Retinal pigment epithelial cell (primary cell): ENCODE measurements around the gene DLGAP1.

Experiments
- DNase-seq: peaks from one replicate; pipeline ENCODE4 v3.0.0-alpha.2; 2010; ENCODE audit warnings: low read depth
- H3K4me3 ChIP-seq: 2 replicates; pipeline ENCODE4 v1.5.1; 2011; ENCODE audit warnings: mild to moderate bottlenecking, low read length, control low read depth, moderate library complexity
- TF ChIP-seq, protein P1 (sequence below): conservative IDR thresholded peaks from 2 replicates; pipeline ENCODE4 v1.5.1; 2011; ENCODE audit warnings: low read depth, low read length, control low read depth, inconsistent platforms

Gene DLGAP1

DNA sequence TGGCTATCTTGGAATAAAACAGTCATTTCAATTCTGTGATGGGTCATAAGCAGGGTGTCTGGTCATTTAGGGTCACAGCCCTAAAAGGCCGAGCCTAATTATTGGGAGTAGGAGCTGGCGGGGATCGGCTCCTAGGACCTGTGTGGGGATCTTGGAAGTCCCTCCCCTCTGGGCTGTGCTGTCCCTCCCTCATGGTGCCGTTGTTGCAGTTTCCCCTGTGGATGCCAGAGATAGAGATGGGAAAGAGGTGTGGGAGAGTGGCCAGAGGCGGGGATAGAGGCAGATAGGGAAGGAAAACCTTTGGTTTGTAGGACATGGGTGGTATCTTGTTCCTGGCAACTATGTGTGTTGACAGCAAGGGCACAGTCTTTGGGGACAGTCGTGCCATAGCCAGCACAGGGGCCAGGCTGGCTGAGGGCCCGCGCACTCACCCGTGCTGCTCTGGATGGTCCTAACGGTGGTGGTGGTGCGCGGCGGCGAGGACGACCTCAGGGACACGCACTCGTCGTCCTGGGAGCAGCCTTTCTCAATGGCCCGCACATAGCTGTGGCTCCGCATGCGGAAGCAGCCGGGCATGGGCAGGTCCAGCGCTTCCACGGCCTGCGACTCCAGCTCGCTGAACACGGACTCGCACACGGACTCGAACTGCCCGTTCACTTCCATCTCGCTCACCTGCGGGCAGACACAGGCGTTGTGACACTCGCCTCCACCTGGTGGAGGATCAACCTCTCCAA, 726.2 kb downstream of the DLGAP1 start:
- DNase-seq, result no peak
- TF ChIP-seq, protein P1, sequence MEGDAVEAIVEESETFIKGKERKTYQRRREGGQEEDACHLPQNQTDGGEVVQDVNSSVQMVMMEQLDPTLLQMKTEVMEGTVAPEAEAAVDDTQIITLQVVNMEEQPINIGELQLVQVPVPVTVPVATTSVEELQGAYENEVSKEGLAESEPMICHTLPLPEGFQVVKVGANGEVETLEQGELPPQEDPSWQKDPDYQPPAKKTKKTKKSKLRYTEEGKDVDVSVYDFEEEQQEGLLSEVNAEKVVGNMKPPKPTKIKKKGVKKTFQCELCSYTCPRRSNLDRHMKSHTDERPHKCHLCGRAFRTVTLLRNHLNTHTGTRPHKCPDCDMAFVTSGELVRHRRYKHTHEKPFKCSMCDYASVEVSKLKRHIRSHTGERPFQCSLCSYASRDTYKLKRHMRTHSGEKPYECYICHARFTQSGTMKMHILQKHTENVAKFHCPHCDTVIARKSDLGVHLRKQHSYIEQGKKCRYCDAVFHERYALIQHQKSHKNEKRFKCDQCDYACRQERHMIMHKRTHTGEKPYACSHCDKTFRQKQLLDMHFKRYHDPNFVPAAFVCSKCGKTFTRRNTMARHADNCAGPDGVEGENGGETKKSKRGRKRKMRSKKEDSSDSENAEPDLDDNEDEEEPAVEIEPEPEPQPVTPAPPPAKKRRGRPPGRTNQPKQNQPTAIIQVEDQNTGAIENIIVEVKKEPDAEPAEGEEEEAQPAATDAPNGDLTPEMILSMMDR, result no peak
- no peak overlapping the region for H3K4me3 ChIP-seq

DNA sequence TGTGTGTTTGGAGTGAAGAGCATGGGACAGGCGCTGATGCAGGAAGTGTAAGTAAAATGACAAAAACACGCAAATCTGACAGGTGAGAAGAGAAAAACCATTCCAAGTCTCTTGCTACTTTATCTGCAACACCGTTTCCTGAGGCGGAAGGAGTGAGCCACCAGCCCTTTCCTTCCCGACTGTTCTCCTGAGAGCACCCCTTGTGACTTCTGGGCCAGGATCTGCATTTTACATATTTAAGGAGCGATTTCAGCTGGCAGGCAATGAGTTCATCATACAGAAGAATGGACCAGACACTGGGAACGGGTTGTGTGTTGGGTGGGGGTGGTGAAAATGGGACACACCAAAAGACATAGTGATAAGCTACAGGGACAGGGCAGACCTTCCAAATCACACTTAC, 727.8 kb downstream of the DLGAP1 start:
- no peak for DNase-seq
- TF ChIP-seq, protein P1, result no peak
- no peak overlapping the region for H3K4me3 ChIP-seq

DNA sequence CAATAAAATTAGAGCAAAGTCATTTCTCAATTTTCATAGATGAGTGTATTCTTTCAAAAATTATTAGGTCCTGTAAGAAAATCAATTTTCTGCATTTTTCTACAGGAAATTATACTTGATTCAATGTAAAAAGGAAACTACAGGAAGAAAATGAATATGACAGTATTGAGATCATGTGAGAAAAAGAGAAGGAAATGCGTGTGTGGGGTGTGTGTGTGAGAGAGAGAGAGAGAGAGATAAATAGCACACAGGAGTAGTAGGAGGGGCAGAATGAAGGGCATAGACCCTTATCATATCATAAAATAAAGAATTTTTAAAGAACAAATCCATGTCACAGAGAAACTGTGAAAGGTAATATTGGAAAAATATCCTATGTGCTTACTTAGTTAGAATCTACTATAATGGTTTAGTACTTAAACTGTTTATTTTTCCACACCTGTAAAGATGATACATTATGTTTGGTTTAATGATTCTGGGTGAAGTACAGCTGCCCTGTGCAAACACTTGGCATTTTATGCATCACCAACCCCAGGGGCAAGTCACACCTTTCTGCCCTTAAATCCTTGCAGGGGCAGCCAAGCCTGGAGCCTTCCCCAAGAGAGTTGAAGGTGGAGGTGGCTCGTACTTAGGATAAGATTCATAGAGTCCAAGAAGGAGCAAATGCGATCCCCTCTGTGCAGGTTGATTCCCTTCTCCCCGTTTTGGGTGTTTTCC, 728.7 kb downstream of the DLGAP1 start:
- H3K4me3 ChIP-seq, result no peak overlapping the region
- TF ChIP-seq, protein P1, result no peak
- no peak for DNase-seq

DNA sequence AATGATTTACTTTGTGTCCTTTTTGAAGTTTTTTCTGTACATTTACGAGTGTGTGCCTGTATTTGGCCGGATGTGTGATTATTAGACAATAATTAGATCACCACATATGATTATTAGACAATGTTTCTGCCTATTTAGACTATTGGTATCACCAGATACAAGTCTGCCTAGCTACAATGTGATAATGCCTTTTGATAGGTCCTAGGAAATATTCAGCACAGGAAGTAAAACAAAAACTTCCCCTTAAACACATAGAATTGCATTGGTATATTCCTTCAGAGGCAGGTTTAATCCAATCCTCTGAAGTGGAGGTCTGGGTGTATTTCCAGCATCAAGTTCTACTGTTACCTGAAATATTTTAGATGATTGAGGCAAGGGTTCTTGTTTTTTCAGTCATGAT, 730.0 kb downstream of the DLGAP1 start:
- TF ChIP-seq, protein P1, result no peak
- DNase-seq, result no peak
- H3K4me3 ChIP-seq, result no peak overlapping the region

DNA sequence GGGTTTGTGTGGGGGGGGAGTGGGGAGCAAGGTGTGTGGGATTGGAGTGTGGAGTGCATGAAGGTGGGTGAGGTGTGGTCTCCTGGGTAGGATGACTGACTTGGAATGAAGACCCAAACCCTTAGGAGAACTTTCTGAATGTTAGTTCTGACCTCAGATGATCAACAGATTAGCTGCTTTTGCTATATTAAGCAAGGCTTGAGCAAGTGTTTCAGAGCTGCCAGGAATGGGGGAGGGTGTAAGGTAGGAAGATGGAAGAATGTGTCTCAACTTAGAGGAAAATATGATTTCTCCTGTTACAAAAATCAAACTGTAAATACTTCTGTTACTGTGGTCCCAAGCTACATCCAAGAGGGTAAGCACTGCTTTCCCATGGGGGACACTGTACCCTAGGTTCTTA, 731.6 kb downstream of the DLGAP1 start:
- TF ChIP-seq, protein P1, result no peak
- no peak overlapping the region for H3K4me3 ChIP-seq
- DNase-seq, result no peak

DNA sequence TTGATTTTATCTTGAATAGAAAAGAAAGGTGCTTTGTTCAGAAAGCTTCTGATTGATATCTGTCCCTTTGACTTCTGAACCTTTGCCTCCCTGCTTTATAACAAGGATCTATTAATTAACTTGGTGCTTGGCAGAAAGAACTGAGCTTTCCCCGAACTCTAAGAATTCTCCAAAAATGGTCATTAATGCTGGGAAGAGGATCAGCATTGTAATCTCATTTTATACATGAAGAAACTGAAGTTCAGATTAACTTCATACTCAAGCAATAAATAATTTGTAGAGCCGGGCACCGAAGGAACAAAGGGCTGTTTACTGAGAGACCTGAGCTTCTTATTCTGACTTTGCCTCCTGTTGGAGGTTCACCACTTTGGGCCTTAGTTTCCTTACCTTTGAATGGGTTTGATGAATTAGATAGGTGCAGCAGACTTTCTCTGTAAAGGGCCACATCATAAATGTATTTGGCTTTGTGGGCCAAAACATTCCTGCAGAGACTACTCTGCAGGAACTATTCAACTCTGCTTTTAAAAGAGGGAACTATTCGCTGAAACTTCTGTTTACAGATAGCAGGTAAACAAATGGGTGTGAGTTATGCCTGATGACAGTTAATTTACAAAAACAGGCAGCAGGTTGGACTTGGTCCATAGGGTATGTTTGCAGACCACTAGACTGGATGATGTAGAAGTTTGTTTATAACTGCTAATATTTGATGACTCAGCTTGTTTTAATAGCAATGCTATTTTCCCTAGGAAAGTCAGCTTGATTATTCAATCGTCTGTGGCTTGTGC, 732.3 kb downstream of the DLGAP1 start:
- DNase-seq, result peak; percentile 87
- H3K4me3 ChIP-seq, result no peak overlapping the region
- TF ChIP-seq, protein P1, result no peak
